ENCODE data around the gene ZNF408.

ZNF408 gene

DNA sequence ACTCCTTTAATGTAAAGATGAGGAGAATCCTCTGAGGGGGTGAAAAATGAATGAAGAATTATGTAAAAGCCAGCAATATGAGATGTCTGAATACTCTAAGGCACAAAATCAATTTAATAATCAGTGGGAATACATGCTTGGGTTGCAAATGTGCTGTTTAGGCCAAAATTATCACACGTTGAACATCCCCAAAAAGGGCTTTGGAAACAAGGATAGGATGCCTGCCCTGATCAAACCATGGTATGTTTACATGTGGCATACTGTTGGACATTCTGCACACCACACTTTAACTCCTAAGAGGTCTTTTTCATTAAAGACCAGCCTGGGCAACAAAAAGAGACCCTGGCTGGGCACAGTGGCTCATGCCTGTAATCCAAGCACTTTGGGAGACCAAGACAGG, 44.5 kb downstream of the ZNF408 start:
- no peaks in the 10 kb centered on the region for H3K27me3 Mint-ChIP-seq
- H3K27ac Mint-ChIP-seq = no peak overlapping the region
- DNase-seq (no peak), ATAC-seq (no peak)
- H3K9me3 Mint-ChIP-seq = no peaks in the 10 kb centered on the region
- no peaks in the 10 kb centered on the region for H3K4me1 Mint-ChIP-seq
- no peak overlapping the region for H3K4me3 Mint-ChIP-seq

DNA sequence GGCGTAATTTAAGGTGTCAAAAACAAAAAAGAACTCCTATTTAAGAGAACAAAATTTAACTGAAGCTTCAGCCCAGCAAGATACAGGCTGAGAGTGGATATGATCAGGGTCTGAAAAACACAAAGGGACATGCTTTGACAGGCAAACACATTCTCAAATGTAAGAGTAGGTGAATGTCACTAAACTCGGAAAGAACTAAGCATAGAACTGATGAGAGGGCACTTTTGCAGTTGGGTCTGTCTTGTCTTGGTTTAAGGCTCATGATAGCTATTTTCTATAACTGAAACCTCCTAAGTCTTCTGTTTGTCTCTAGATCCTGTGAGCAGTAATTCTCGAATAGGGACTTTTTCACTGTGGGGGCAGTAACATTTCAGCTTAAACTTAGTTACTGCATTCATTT, 45.2 kb downstream of the ZNF408 start:
- ATAC-seq = no peak

DNA sequence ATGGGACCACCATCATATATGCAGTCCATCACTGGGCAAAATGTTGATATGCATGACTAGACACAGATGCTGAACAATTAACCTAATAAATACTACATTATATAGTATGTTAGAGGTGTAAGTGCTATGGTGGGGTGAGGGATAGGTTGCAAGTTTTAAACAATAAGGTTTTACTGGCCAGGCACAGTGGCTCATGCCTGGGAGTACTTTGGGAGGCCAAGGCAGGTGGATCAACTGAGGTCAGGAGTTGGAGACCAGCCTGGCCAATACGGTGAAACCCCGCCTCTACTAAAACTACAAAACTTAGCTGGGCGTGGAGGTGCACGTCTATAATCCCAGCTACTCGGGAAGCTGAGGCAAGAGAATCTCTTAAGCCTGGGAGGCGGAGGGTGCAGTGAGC, 46.3 kb downstream of the ZNF408 start:
- peak overlapping the region in 1 of 2 donors; percentile 68 for H3K27ac Mint-ChIP-seq
- H3K27me3 Mint-ChIP-seq = no peaks in the 10 kb centered on the region

More for the DNA sequence above, 45.2 kb downstream of the ZNF408 start:
- H3K27ac Mint-ChIP-seq = peak overlapping the region in 1 of 2 donors; percentile 55
- H3K27me3 Mint-ChIP-seq = no peaks in the 10 kb centered on the region
- H3K9me3 Mint-ChIP-seq = no peaks in the 10 kb centered on the region
- no peak for DNase-seq
- H3K4me1 Mint-ChIP-seq = no peaks in the 10 kb centered on the region
- H3K4me3 Mint-ChIP-seq = no peak overlapping the region

More for the DNA sequence above, 46.3 kb downstream of the ZNF408 start:
- no peak for DNase-seq
- no peak for ATAC-seq
- Mint-ChIP-seq H3K4me3 (no peak overlapping the region), H3K9me3 (no peaks in the 10 kb centered on the region), H3K4me1 (no peaks in the 10 kb centered on the region)
